GM12878 (cell line): ENCODE measurements around the gene ICA1. TPM values are rescaled to one million over a fixed set of nuclear protein-coding genes. Genes with fewer than 3 reads are reported as not detected.

Experiments used
- ATAC-seq: fragments of 200-7000 bp; cut with Tn5 transposase; 3 replicates; pipeline ENCODE4 v1.9.1; 2020; ENCODE audit warnings: mild to moderate bottlenecking, moderate library complexity
- BruUV-seq: library from RNA; stranded (reverse); fragments of 400-500 nt; replicated peaks from 2 replicates; lab custom pipeline; 2021; lab: Mats Ljungman, UMichigan
- CTCF ChIA-PET: fragments of 300-600 bp; sonication (Branson Sonifier 250); formaldehyde crosslinking; extraction: SDS; loops from one replicate; lab custom pipeline; 2021; ENCODE audit warnings: inconsistent platforms; lab: Yijun Ruan, JAX
- POLR2A ChIA-PET: fragments of 350-600 bp; formaldehyde crosslinking; extraction: SDS; loops from one replicate; lab custom pipeline; 2021; ENCODE audit warnings: inconsistent platforms; lab: Charles Lee
- RAD21 ChIA-PET: fragments of 300-600 bp; sonication (Branson Sonifier 250); formaldehyde crosslinking; loops from one replicate; lab custom pipeline; 2023; ENCODE audit warnings: antibody characterized with exemption; ENCODE audit not compliant: unreplicated experiment; lab: Charles Lee
- SMC1A ChIA-PET: fragments of 300-600 bp; sonication (Branson Sonifier 250); formaldehyde crosslinking; loops from one replicate; lab custom pipeline; 2023; ENCODE audit not compliant: unreplicated experiment, uncharacterized antibody; lab: Charles Lee
- DNase-seq: peaks from one replicate; pipeline ENCODE4 v3.0.0-alpha.2; 2011; ENCODE audit warnings: low read depth, low spot score
- FAIRE-seq: peaks from 3 replicates; lab custom pipeline; 2011; peaks lifted over from hg19 to GRCh38; lab: Jason Lieb, UNC
- H2AFZ ChIP-seq: 2 replicates; pipeline ENCODE4 v1.6.0; 2011; ENCODE audit warnings: low read depth, low read length, control low read depth; ENCODE audit not compliant: control insufficient read depth
- H3K27ac ChIP-seq: 2 replicates; pipeline ENCODE4 v1.5.1; 2011; ENCODE audit warnings: control low read depth; ENCODE audit not compliant: control insufficient read depth, insufficient read depth
- H3K27me3 ChIP-seq, 2 experiments: replicated peaks in 1 of 2; 2 replicates each; pipeline versions ENCODE4 v1.6.0 to v1.6.1; 2011; ENCODE audit warnings: low read length in 1 of 2; ENCODE audit not compliant: control insufficient read depth in 2 of 2, insufficient read depth in 2 of 2
- H3K36me3 ChIP-seq, 2 experiments: 2 replicates each; pipeline ENCODE4 v1.5.1; 2011; ENCODE audit warnings: low read length in 1 of 2; ENCODE audit not compliant: control insufficient read depth in 2 of 2, insufficient read depth in 2 of 2
- H3K4me1 ChIP-seq: 2 replicates; pipeline ENCODE4 v1.6.1; 2011; ENCODE audit warnings: mild to moderate bottlenecking, low read length, moderate library complexity, mixed read lengths; ENCODE audit not compliant: control insufficient read depth, insufficient read depth
- H3K4me2 ChIP-seq: 2 replicates; pipeline ENCODE4 v1.6.0; 2011; ENCODE audit warnings: control low read depth; ENCODE audit not compliant: control insufficient read depth, insufficient read depth
- H3K4me3 ChIP-seq: fragments of 200-600 bp; sonication (generic); 2 replicates; pipeline ENCODE4 v1.5.1; 2016
- H3K79me2 ChIP-seq: 2 replicates; pipeline ENCODE4 v1.6.0; 2011; ENCODE audit warnings: low read length; ENCODE audit not compliant: control insufficient read depth, insufficient read depth
- H3K9ac ChIP-seq: 2 replicates; pipeline ENCODE4 v1.8.0; 2011; ENCODE audit warnings: low read length, control low read depth, mixed read lengths; ENCODE audit not compliant: control insufficient read depth, insufficient read depth
- H3K9me3 ChIP-seq: replicated peaks from 3 replicates; pipeline ENCODE4 v1.5.1; 2011; ENCODE audit warnings: mild to moderate bottlenecking, low read length; ENCODE audit not compliant: control insufficient read depth, insufficient read depth
- H4K20me1 ChIP-seq: 2 replicates; pipeline ENCODE4 v1.6.0; 2011; ENCODE audit not compliant: control insufficient read depth, insufficient read depth
- ATF7 ChIP-seq: fragments of 450-650 bp; IDR thresholded peaks from 2 replicates; pipeline ENCODE4 v1.6.1; 2016; ENCODE audit warnings: low read depth, mild to moderate bottlenecking
- CBX5 ChIP-seq: sonication (generic); IDR thresholded peaks from 2 replicates; pipeline ENCODE4 v1.6.1; 2016; ENCODE audit warnings: low read depth, moderate library complexity, mild to moderate bottlenecking, inconsistent platforms
- CEBPB ChIP-seq, 2 experiments: fragments of 150-350 bp in 1 of 2; IDR thresholded peaks; 2 replicates each; pipeline ENCODE4 v1.6.1; 2012 to 2014; ENCODE audit warnings: low read depth in 2 of 2, low read length in 2 of 2, borderline replicate concordance in 1 of 2, inconsistent platforms in 1 of 2
- CHD2 ChIP-seq: IDR thresholded peaks from 2 replicates; pipeline ENCODE4 v1.6.1; 2011; ENCODE audit warnings: low read depth, low read length, improper control_type of control experiment, borderline replicate concordance
- CREB1 ChIP-seq: IDR thresholded peaks from 2 replicates; pipeline ENCODE4 v1.6.1; 2012; ENCODE audit warnings: low read depth, mild to moderate bottlenecking, inconsistent platforms
- HSF1 ChIP-seq: fragments of 150-350 bp; IDR thresholded peaks from 2 replicates; pipeline ENCODE4 v1.6.1; 2014; ENCODE audit warnings: mild to moderate bottlenecking, low read depth, low read length
- NFYA ChIP-seq: IDR thresholded peaks from 2 replicates; pipeline ENCODE4 v1.6.1; 2011; ENCODE audit warnings: low read depth, mild to moderate bottlenecking, low read length, improper control_type of control experiment, borderline replicate concordance
- PBX3 ChIP-seq: IDR thresholded peaks from 2 replicates; pipeline ENCODE4 v1.6.1; 2011; ENCODE audit warnings: mild to moderate bottlenecking, low read depth, low read length, moderate library complexity; ENCODE audit not compliant: insufficient replicate concordance
- RBBP5 ChIP-seq: fragments of 200-600 bp; sonication (generic); conservative IDR thresholded peaks from 2 replicates; pipeline ENCODE4 v1.6.1; 2016
- SMAD5 ChIP-seq: IDR thresholded peaks from 2 replicates; pipeline ENCODE4 v1.6.1; 2016; ENCODE audit warnings: antibody characterized with exemption, low read depth
- SPI1 ChIP-seq: IDR thresholded peaks from 2 replicates; pipeline ENCODE4 v1.6.1; 2011; ENCODE audit warnings: low read depth, mild to moderate bottlenecking, low read length, moderate library complexity, borderline replicate concordance; ENCODE audit not compliant: insufficient read depth
- SUPT20H ChIP-seq: IDR thresholded peaks from 2 replicates; pipeline ENCODE4 v1.6.1; 2011; ENCODE audit warnings: low read depth, mild to moderate bottlenecking, low read length, moderate library complexity, borderline replicate concordance; ENCODE audit not compliant: control insufficient read depth
- TCF3 ChIP-seq: IDR thresholded peaks from 2 replicates; pipeline ENCODE4 v1.6.1; 2012; ENCODE audit warnings: low read depth, mild to moderate bottlenecking, low read length, borderline replicate concordance; ENCODE audit not compliant: insufficient read depth
- YY1 ChIP-seq: IDR thresholded peaks from 2 replicates; pipeline ENCODE4 v1.6.1; 2011; ENCODE audit warnings: low read depth, mild to moderate bottlenecking, low read length
- WGBS: methylation state at CpG from one replicate; pipeline ENCODE4 v1.1.6; 2016; ENCODE audit warnings: low lambda C conversion rate; ENCODE audit not compliant: insufficient replicate concordance, insufficient coverage; ENCODE audit errors: missing lambda C conversion rate; 5-methylcytosine and 5-hydroxymethylcytosine counted together
- in situ Hi-C: fragments of 300-500 bp; cut with MboI; formaldehyde crosslinking; loops from 9 replicates; pipeline ENCODE4 v1.14.3; 2018; ENCODE audit warnings: mixed read lengths
- intact Hi-C: fragments of 100-400 bp; cut with micrococcal nuclease; formaldehyde crosslinking; loops from one replicate; pipeline ENCODE4 v1.14.2; 2022; ENCODE audit not compliant: unreplicated experiment
- polyA plus RNA-seq, 11 experiments: library from polyadenylated mRNA; depleted of rRNA in 4 of 11; unstranded in 6 of 11; stranded (reverse) in 5 of 11; fragments of >200 nt; fragmentation: Nextera tagmentation in 4 of 11; fragmentation: Illumina TruSeq in 1 of 11; extraction: Ambion mirVana in 4 of 11; extraction: Trizol in 1 of 11; gene quantifications; 1 replicate in 1 of 11; 2 replicates in 10 of 11; pipeline versions ENCODE4 v1.2.1 to v1.2.3, GENCODE V29; 2011 to 2016; ENCODE audit warnings: inconsistent platforms in 2 of 11, missing spikeins in 2 of 11, low read depth in 1 of 11
- total RNA-seq, 4 experiments: library from RNA; depleted of rRNA in 3 of 4; stranded (reverse); fragments of >200 nt in 3 of 4; fragmentation: Illumina TruSeq in 1 of 4; extraction: Trizol in 1 of 4; gene quantifications; 2 replicates each; pipeline versions ENCODE4 v1.2.1 to v1.2.3, GENCODE V29; 2013 to 2021
- TF ChIP-seq, protein P1 (sequence below): IDR thresholded peaks from 2 replicates; pipeline ENCODE4 v1.6.1; 2011; ENCODE audit warnings: low read depth, mild to moderate bottlenecking, low read length, moderate library complexity, borderline replicate concordance; ENCODE audit errors: extremely low read depth
- TF ChIP-seq, protein P2 (sequence below): IDR thresholded peaks from 2 replicates; pipeline ENCODE4 v1.6.1; 2012; ENCODE audit warnings: low read depth, low read length, improper control_type of control experiment

The ICA1 gene
- total and polyA plus RNA-seq, 10 of the 15 experiments (the other 5 are each of a cell fraction or from before 2014, with no cell fraction given) = 1.3 to 35.1 (median 3.3) TPM

DNA sequence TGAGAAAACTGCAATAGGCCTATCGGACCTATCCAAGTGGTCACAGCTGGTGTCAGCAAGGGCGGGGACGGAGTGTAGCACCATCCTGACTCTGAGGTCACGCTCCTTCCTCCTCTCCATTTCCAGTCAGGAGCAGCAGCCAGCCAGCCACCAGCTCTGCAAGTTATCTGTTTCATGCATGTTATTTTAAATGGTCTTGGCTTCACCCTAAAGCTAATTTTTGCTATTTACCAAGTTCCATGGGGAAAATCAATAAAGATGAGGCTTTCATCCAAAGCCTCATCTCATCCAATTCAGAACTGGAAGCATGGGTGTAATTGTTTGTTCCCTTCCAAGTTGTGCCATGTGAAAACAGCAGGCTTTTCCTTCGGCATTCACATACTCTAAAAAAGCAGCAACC is 49.3 kb downstream of the ICA1 start:
- H3K4me3 ChIP-seq = no peak overlapping the region
- RAD21 ChIA-PET = interaction anchor here (0.8 to 1.6 kb wide), 5 partner anchors 22 to 788 kb away, joined by 3 to 4 read pairs (median 3); no protein-coding TSS in a partner anchor
- in situ Hi-C loops (loop anchor here (10.0 to 25.0 kb wide), 2 partner anchors 528 to 625 kb away; no protein-coding TSS in a partner anchor), intact Hi-C loops (no loop called here)
- H3K4me1 ChIP-seq = no peaks in the 10 kb centered on the region
- H4K20me1 ChIP-seq = no peaks in the 10 kb centered on the region
- no peak overlapping the region for H3K9ac ChIP-seq
- CTCF ChIA-PET = interaction anchor here (0.6 to 3.7 kb wide), 4 partner anchors 22 to 1030 kb away, joined by 3 to 17 read pairs (median 6); no protein-coding TSS in a partner anchor
- H3K79me2 ChIP-seq = no peaks in the 10 kb centered on the region
- DNase-seq (no peak), ATAC-seq (no peak), FAIRE-seq (no peak)
- no peak overlapping the region for H3K4me2 ChIP-seq
- POLR2A ChIA-PET = interaction anchor here (0.6 kb wide), 1 partner anchor 35 kb away, joined by 3 read pairs; no protein-coding TSS in a partner anchor
- H3K9me3 ChIP-seq = no peaks in the 10 kb centered on the region
- BruUV-seq = no TSS peak
- H3K27ac ChIP-seq = no peak overlapping the region
- WGBS = 85% methylated on average over 5 of the region's 5 CpGs
- H3K27me3 ChIP-seq = no peaks in the 10 kb centered on the region
- SMC1A ChIA-PET = interaction anchor here (0.7 to 3.2 kb wide), 5 partner anchors 10 to 531 kb away, joined by 3 to 15 read pairs (median 8); no protein-coding TSS in a partner anchor
- no peaks in the 10 kb centered on the region for H3K36me3 ChIP-seq
- H2AFZ ChIP-seq = no peak overlapping the region
- no peak for TF ChIP-seq HSF1
- TF ChIP-seq, protein P1, sequence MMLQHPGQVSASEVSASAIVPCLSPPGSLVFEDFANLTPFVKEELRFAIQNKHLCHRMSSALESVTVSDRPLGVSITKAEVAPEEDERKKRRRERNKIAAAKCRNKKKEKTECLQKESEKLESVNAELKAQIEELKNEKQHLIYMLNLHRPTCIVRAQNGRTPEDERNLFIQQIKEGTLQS = no peak
- TF ChIP-seq NFYA = no peak
- TF ChIP-seq CREB1 = no peak
- TF ChIP-seq YY1 = no peak
- TF ChIP-seq CBX5 = no peak
- TF ChIP-seq RBBP5 = no peak
- TF ChIP-seq SPI1 = no peak
- no peak for TF ChIP-seq CEBPB (IDR thresholded peaks at IDR 0.05; ENCODE audit: borderline replicate concordance in 1 of 2, low read depth in 2 of 2, low read length in 2 of 2)
- no peak for TF ChIP-seq TCF3
- no peak for TF ChIP-seq PBX3
- TF ChIP-seq ATF7 = no peak
- TF ChIP-seq, protein P2, sequence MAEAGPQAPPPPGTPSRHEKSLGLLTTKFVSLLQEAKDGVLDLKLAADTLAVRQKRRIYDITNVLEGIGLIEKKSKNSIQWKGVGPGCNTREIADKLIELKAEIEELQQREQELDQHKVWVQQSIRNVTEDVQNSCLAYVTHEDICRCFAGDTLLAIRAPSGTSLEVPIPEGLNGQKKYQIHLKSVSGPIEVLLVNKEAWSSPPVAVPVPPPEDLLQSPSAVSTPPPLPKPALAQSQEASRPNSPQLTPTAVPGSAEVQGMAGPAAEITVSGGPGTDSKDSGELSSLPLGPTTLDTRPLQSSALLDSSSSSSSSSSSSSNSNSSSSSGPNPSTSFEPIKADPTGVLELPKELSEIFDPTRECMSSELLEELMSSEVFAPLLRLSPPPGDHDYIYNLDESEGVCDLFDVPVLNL = no peak
- TF ChIP-seq SMAD5 = no peak
- TF ChIP-seq CHD2 = no peak
- TF ChIP-seq SUPT20H = no peak
